OCI-LY3 (cell line): Measurements from ENCODE around the gene SPACA7.

Experiments used
- CTCF ChIP-seq: fragments of 200-600, 300-600 bp; sonication (generic); IDR thresholded peaks from 2 replicates; pipeline ENCODE4 v1.5.1; 2014; ENCODE audit warnings: antibody characterized with exemption, low read length, low read depth
- EZH2phosphoT487 ChIP-seq: fragments of 200-600 bp; shearing (Covaris generic); IDR thresholded peaks from 2 replicates; pipeline ENCODE4 v1.6.1; 2018; ENCODE audit warnings: antibody characterized with exemption, mixed run types, low read depth

- TF ChIP-seq CTCF (no peak), EZH2phosphoT487 (no peak)
Observed at GRCh38 chr13:112446347-112446861, 70.2 kb downstream of the SPACA7 start.
